GM18507 (cell line): ENCODE results near the gene CMYA5.

ENCODE experiments used
- DNase-seq: peaks from one replicate; pipeline ENCODE4 v3.0.0; 2011; ENCODE audit warnings: low read depth; ENCODE audit not compliant: insufficient read length; ENCODE audit errors: extremely low spot score
- FAIRE-seq: peaks from 2 replicates; lab custom pipeline; 2011; peaks lifted over from hg19 to GRCh38; lab: Jason Lieb, UNC

Gene CMYA5

GRCh38 chr5:79827159-79827629 lies 137.6 kb downstream of the CMYA5 start:
- FAIRE-seq, result no peak
- DNase-seq, result no peak

- DNase-seq (no peak), FAIRE-seq (no peak)
Measured at GRCh38 chr5:79829260-79829659, 139.6 kb downstream of the CMYA5 start.

GRCh38 chr5:79831381-79832309 lies 142.0 kb downstream of the CMYA5 start:
- no peak for FAIRE-seq

DNA sequence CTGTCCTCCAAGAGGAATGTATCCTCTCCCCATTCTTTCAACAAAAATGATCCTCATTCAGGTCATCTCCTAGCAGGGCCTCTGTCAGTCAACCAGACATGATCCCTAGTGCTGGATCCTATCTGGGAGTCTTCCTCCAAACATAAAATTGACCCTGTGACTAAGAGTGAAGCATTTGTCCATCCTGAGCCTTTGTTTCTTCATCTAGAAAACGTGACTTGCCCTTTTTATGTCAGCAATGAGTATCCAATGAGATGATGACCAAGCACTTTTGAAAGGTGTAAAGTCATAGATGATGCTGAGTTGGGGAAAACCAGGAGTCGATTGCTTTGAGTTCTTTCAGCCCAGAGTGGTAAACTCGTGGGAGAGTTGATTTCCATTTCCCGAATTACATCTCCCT lies 143.3 kb downstream of the CMYA5 start:
- DNase-seq (no peak), FAIRE-seq (no peak)

More at GRCh38 chr5:79831381-79832309, 142.0 kb downstream of the CMYA5 start:
- DNase-seq, result no peak

GRCh38 chr5:79834098-79834753 lies 144.6 kb downstream of the CMYA5 start:
- FAIRE-seq, result no peak

GRCh38 chr5:79834754-79835714 lies 145.4 kb downstream of the CMYA5 start:
- DNase-seq (no peak), FAIRE-seq (no peak)

More at GRCh38 chr5:79834098-79834753, 144.6 kb downstream of the CMYA5 start:
- no peak for DNase-seq

GRCh38 chr5:79837761-79838551 lies 148.3 kb downstream of the CMYA5 start:
- DNase-seq (no peak), FAIRE-seq (no peak)

DNA sequence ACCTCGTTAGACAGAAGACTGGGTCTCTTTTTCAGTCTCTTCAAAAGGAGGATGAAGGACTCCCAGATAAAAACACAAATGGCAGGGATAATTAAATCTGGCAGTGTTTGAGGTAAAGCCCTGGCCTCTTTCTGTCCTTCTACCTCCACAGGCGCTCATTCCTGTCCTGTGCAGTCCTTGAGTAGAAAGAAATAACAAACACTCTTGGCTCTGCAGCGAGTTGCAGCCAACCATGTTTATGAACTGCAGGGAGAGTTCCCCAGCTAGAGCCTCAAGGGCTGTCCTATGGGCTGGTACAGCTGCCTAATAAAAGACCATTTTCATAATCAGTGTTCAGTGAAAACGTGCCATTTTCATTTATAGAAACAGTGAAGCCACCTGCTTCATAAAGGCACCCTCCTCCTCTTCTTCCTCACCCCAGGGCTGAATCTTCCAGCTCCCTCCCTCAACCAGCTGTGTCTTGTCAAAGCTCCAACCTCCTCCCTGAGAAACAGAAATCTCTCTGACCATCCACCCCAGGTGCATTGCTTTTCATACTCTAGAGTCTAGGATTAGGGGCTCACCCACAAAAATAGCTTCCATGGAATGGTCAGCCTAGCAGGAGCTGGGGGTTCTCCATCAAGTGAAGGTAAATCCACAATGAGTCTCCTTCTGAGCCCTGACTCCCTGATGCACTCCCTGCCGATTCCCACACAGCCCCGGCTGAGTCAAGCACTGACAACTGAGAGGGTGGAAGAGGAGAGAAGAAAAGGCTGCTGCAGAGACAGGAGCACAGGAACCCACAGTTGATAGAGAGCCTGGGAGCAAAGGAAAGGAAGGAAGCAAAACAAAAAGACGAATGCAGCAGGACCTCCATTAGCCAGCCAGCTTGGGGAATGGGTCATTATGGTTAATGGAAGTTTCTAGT lies 150.7 kb downstream of the CMYA5 start:
- no peak for FAIRE-seq
- DNase-seq, result no peak

- DNase-seq, result no peak
- FAIRE-seq, result no peak
Measured at GRCh38 chr5:79841172-79841571, 151.5 kb downstream of the CMYA5 start.

DNA sequence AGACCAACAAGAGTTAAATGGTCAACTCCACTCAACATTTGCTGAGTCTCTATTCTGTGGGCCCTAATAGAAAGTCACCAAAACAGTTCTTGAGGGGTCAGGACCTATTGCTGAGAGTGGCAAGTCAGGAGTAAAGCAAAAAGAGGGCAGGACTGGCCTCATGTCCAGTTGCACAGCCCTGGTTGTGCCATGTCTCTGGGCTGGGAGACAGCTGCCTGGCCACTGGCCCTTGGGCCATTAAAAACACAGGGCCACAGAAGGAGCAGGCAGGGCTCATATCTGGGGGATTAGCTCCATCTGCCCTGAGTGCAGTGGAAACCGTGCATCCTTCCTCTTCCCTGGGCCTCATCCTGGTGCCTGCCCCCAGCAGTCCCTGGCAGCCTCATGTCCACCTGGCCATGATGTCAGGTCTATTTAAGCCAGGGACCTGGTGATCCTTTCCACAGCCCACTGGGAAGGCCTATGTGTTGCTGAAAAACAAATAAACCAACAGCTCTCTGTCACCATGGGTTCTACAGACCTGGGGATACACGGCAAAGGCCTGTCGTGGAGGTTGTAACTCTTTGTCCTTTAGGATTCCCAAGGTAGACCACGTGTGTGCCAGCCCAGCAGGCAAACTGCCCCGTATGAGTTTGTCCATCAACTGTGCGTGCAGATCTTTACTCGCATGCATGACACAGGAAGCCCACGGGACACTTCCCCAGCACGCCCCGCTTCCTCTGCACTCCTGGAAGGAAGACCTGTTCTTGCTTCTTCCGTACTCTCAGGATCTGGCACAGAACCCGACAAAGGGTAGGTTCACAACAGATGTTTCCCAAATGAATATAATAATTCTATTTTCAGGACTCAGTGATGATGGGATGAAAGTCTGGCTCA lies 152.6 kb downstream of the CMYA5 start:
- FAIRE-seq, result no peak
- DNase-seq, result no peak

GRCh38 chr5:79842991-79843390 lies 153.4 kb downstream of the CMYA5 start:
- FAIRE-seq, result no peak

GRCh38 chr5:79843450-79844388 lies 154.1 kb downstream of the CMYA5 start:
- FAIRE-seq (no peak), DNase-seq (no peak)

More at GRCh38 chr5:79842991-79843390, 153.4 kb downstream of the CMYA5 start:
- no peak for DNase-seq

DNA sequence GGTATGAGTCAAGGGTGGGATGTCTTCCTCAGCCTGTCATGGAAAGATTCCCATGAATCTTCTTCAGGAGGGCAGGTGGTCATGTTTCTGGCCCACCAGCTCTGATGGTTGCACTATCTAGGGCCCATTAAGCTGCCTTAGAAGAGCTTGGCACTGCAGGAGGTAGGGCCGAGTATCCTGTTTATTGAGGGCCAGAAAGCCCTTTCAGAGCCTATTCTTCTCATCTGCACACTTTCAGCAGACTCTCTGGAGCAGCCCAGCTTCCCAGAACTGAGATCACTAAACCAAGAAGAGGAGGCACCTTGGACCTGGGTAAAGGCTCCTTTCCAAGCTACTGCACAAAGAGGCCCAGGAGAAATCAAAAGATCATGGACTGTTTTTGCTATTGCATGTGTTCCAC lies 154.9 kb downstream of the CMYA5 start:
- no peak for FAIRE-seq
- DNase-seq, result no peak

DNA sequence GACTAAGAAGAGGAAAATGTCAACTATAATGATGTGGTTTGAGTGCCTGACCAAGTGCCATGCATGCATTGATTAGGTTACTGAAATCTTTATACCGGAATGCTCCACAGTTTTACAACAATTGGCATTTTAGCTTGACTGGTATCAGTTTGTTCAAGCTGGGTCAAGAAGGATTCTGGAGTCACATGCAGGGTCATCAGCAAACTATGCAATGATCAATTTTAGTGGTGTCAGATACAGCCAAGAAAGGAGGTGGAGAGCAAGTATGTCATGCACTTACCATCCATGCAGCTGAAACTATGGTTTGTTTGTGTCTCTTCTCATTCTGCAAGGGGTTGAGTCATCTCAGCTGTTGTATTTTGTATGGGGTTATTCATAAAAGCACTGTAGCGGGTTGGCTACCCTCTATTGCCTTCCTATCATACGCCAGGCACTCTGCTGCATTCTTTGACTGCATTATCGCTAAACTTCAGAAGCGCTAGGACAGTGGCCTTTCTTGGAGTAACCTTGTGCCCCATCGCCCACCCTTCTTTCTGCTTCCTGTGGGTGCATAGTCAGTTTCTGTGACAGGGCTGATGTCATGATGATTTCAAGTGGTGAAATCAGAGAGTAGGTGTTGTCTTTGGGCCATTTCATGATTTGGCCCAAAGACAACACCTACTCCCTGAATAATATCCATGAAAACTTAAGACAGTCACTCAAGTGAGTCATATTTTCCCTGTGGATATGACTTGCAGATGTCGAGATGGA lies 156.0 kb downstream of the CMYA5 start:
- FAIRE-seq, result no peak
- DNase-seq, result no peak

DNA sequence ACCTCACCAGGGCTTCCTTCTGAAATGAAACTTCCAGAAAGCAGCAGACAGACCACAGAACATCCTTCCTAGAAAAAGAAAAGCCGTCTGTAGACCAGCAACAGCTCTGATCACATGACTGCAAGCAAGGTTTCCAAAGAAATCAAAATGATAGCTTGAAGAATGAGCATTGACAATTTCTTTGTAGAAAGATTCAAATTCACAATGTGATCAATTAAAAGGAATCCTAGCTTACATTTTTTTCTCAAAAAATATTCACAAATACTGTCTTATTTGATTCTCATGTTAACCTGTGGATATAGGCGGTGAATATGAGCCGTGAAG lies 156.5 kb downstream of the CMYA5 start:
- DNase-seq (no peak), FAIRE-seq (no peak)
